Measurements from ENCODE around the gene SETDB1.

Gene SETDB1

GRCh38 chr1:150997126-150997872, 71.1 kb downstream of the SETDB1 start:
- Histone ChIP-seq H3K9ac (ENCODE audit: low read depth, low read length) (no peak overlapping the region), H3K9me3 (replicated peaks; ENCODE audit: low read length) (no peaks in the 10 kb centered on the region), H3K4me1 (ENCODE audit: control insufficient read depth, insufficient read depth, low read length) (peaks cover 17% of the 10 kb centered on the region), H3K27me3 (ENCODE audit: control insufficient read depth, insufficient read depth, low read length) (no peaks in the 10 kb centered on the region), H3K36me3 (ENCODE audit: insufficient read depth, low read length) (peaks cover 9% of the 10 kb centered on the region), H3K4me3 (ENCODE audit: low read length) (no peak overlapping the region), H3K4me2 (ENCODE audit: low read length) (no peak overlapping the region)

GRCh38 chr1:150997949-150998348, 71.8 kb downstream of the SETDB1 start:
- H3K4me3 ChIP-seq (ENCODE audit: low read length), result no peak overlapping the region
- H3K9me3 ChIP-seq (replicated peaks; ENCODE audit: low read length), result no peaks in the 10 kb centered on the region
- peaks cover 17% of the 10 kb centered on the region for H3K4me1 ChIP-seq (ENCODE audit: control insufficient read depth, insufficient read depth, low read length)
- no peak overlapping the region for H3K9ac ChIP-seq (ENCODE audit: low read depth, low read length)
- H3K36me3 ChIP-seq (ENCODE audit: insufficient read depth, low read length), result peaks cover 9% of the 10 kb centered on the region
- no peak overlapping the region for H3K4me2 ChIP-seq (ENCODE audit: low read length)
- H3K27me3 ChIP-seq (ENCODE audit: control insufficient read depth, insufficient read depth, low read length), result no peaks in the 10 kb centered on the region

- Histone ChIP-seq H3K27me3 (ENCODE audit: control insufficient read depth, insufficient read depth, low read length) (no peaks in the 10 kb centered on the region), H3K4me2 (ENCODE audit: low read length) (peak overlapping the region; percentile 49), H3K9ac (ENCODE audit: low read depth, low read length) (peak overlapping the region; percentile 34), H3K9me3 (replicated peaks; ENCODE audit: low read length) (no peaks in the 10 kb centered on the region), H3K4me3 (ENCODE audit: low read length) (no peak overlapping the region), H3K4me1 (ENCODE audit: control insufficient read depth, insufficient read depth, low read length) (peaks cover 17% of the 10 kb centered on the region), H3K36me3 (ENCODE audit: insufficient read depth, low read length) (peaks cover 9% of the 10 kb centered on the region)
Measured at GRCh38 chr1:150999051-150999674, 73.0 kb downstream of the SETDB1 start.

DNA sequence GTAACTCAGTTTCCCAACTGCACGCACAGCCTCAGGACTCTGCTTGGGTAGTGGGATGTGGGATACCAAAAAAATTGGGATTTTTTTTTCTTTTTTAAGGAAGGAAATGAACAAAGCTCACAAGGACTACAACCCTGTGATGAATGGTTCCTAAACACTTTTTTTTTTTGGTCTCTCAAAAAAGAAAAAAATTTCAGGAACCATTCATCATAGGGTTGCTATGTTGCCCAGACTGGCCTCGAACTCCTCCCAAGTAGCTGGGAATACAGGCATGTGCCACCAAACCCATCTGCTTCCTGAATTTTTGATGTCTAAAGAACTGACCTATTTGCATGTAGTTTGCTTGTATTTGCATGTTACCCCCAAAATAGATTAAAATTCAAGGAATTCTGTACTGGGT, 73.8 kb downstream of the SETDB1 start:
- Histone ChIP-seq H3K9me3 (replicated peaks; ENCODE audit: low read length) (no peaks in the 10 kb centered on the region), H3K27me3 (ENCODE audit: control insufficient read depth, insufficient read depth, low read length) (no peaks in the 10 kb centered on the region), H3K4me3 (ENCODE audit: low read length) (no peak overlapping the region), H3K36me3 (ENCODE audit: insufficient read depth, low read length) (peaks cover 9% of the 10 kb centered on the region), H3K4me2 (ENCODE audit: low read length) (no peak overlapping the region), H3K4me1 (ENCODE audit: control insufficient read depth, insufficient read depth, low read length) (peaks cover 20% of the 10 kb centered on the region), H3K9ac (ENCODE audit: low read depth, low read length) (no peak overlapping the region)

- H3K36me3 ChIP-seq (ENCODE audit: insufficient read depth, low read length), result peaks cover 9% of the 10 kb centered on the region
Measured at GRCh38 chr1:151000408-151000807, 74.2 kb downstream of the SETDB1 start.

DNA sequence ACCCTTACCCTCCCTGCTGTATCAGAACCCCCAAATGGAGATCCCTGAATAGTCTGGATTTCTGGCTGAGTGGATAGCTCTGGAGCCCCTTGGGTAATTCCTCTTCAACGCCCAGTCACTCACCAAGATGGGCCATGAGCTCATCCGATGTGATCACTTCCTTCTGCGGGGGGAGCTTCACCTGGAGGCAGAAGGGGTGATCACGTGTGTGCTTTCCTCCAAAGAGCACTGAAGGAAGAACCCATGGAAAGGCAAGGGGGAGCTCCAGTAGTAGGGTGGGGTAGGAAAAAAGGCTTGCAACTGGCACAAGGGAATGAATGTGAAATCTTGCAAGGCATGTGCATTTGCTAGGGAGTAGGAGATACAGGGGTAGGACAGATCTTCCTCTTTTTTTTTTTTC, 75.4 kb downstream of the SETDB1 start:
- Histone ChIP-seq H3K4me2 (ENCODE audit: low read length) (no peak overlapping the region), H3K4me1 (ENCODE audit: control insufficient read depth, insufficient read depth, low read length) (peaks cover 31% of the 10 kb centered on the region), H3K4me3 (ENCODE audit: low read length) (no peak overlapping the region), H3K9me3 (replicated peaks; ENCODE audit: low read length) (no peaks in the 10 kb centered on the region), H3K27me3 (ENCODE audit: control insufficient read depth, insufficient read depth, low read length) (no peaks in the 10 kb centered on the region), H3K9ac (ENCODE audit: low read depth, low read length) (no peak overlapping the region), H3K36me3 (ENCODE audit: insufficient read depth, low read length) (peaks cover 9% of the 10 kb centered on the region)

More at GRCh38 chr1:151000408-151000807, 74.2 kb downstream of the SETDB1 start:
- Histone ChIP-seq H3K4me2 (ENCODE audit: low read length) (no peak overlapping the region), H3K4me1 (ENCODE audit: control insufficient read depth, insufficient read depth, low read length) (peaks cover 22% of the 10 kb centered on the region), H3K27me3 (ENCODE audit: control insufficient read depth, insufficient read depth, low read length) (no peaks in the 10 kb centered on the region), H3K9ac (ENCODE audit: low read depth, low read length) (no peak overlapping the region), H3K9me3 (replicated peaks; ENCODE audit: low read length) (no peaks in the 10 kb centered on the region), H3K4me3 (ENCODE audit: low read length) (no peak overlapping the region)

DNA sequence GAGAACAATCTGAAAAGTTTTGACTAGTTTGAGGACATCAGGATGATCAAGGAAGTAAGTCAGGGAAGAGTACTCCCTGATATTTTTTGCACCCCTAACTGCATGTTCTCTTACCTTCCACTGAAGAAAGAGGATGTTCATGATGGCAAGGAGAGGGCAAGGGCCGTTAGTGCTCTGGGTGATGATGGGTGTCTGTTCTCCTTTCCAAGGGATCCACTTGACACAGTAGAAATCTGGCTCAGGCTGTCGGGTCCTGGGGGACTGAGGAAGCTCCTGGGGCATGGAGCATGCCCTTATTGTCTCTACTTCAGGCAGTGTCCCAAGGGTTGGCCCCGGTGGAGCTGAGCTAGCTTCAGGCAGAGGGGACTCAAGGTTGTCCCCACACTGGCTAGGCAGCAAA, 75.9 kb downstream of the SETDB1 start:
- no peaks in the 10 kb centered on the region for H3K27me3 ChIP-seq (ENCODE audit: control insufficient read depth, insufficient read depth, low read length)
- H3K4me1 ChIP-seq (ENCODE audit: control insufficient read depth, insufficient read depth, low read length), result peaks cover 34% of the 10 kb centered on the region
- peaks cover 5% of the 10 kb centered on the region for H3K36me3 ChIP-seq (ENCODE audit: insufficient read depth, low read length)
- no peak overlapping the region for H3K4me3 ChIP-seq (ENCODE audit: low read length)
- no peak overlapping the region for H3K4me2 ChIP-seq (ENCODE audit: low read length)
- no peaks in the 10 kb centered on the region for H3K9me3 ChIP-seq (replicated peaks; ENCODE audit: low read length)
- H3K9ac ChIP-seq (ENCODE audit: low read depth, low read length), result no peak overlapping the region

DNA sequence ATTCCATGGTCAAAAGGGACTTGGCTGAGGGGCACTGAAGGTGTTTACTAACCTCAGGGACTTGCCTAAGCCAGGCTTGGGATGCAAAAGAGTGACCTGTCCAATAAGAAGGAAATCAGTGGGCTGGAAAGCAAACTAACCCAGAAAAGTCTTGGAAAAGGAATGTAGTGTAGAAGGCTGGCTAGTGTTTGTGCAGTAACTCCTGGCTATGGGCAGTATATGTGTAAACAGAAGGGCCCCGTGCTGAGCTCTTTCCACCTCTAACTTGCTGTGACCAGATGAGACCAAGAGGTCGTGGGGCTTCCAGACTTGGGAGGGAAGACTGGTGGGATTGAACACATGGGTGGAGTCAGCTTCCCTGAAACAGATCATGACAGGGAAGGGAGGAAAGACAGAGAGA, 76.4 kb downstream of the SETDB1 start:
- Histone ChIP-seq H3K4me3 (ENCODE audit: low read length) (no peak overlapping the region), H3K9ac (ENCODE audit: low read depth, low read length) (no peak overlapping the region), H3K9me3 (replicated peaks; ENCODE audit: low read length) (no peaks in the 10 kb centered on the region), H3K27me3 (ENCODE audit: control insufficient read depth, insufficient read depth, low read length) (no peaks in the 10 kb centered on the region), H3K4me2 (ENCODE audit: low read length) (no peak overlapping the region), H3K4me1 (ENCODE audit: control insufficient read depth, insufficient read depth, low read length) (peaks cover 38% of the 10 kb centered on the region), H3K36me3 (ENCODE audit: insufficient read depth, low read length) (peaks cover 4% of the 10 kb centered on the region)

- Histone ChIP-seq H3K27me3 (ENCODE audit: control insufficient read depth, insufficient read depth, low read length) (no peaks in the 10 kb centered on the region), H3K36me3 (ENCODE audit: insufficient read depth, low read length) (no peaks in the 10 kb centered on the region), H3K4me1 (ENCODE audit: control insufficient read depth, insufficient read depth, low read length) (peaks cover 42% of the 10 kb centered on the region), H3K4me3 (ENCODE audit: low read length) (no peak overlapping the region), H3K9ac (ENCODE audit: low read depth, low read length) (no peak overlapping the region), H3K9me3 (replicated peaks; ENCODE audit: low read length) (no peaks in the 10 kb centered on the region), H3K4me2 (ENCODE audit: low read length) (no peak overlapping the region)
Measured at GRCh38 chr1:151003180-151003579, 77.0 kb downstream of the SETDB1 start.

GRCh38 chr1:151005729-151006319, 79.7 kb downstream of the SETDB1 start:
- Histone ChIP-seq H3K4me2 (ENCODE audit: low read length) (peak overlapping the region; percentile 93), H3K9ac (ENCODE audit: low read depth, low read length) (peak overlapping the region; percentile 82), H3K36me3 (ENCODE audit: insufficient read depth, low read length) (no peaks in the 10 kb centered on the region), H3K27me3 (ENCODE audit: control insufficient read depth, insufficient read depth, low read length) (no peaks in the 10 kb centered on the region), H3K9me3 (replicated peaks; ENCODE audit: low read length) (no peaks in the 10 kb centered on the region), H3K4me3 (ENCODE audit: low read length) (peak overlapping the region; percentile 76), H3K4me1 (ENCODE audit: control insufficient read depth, insufficient read depth, low read length) (peaks cover 38% of the 10 kb centered on the region)

DNA sequence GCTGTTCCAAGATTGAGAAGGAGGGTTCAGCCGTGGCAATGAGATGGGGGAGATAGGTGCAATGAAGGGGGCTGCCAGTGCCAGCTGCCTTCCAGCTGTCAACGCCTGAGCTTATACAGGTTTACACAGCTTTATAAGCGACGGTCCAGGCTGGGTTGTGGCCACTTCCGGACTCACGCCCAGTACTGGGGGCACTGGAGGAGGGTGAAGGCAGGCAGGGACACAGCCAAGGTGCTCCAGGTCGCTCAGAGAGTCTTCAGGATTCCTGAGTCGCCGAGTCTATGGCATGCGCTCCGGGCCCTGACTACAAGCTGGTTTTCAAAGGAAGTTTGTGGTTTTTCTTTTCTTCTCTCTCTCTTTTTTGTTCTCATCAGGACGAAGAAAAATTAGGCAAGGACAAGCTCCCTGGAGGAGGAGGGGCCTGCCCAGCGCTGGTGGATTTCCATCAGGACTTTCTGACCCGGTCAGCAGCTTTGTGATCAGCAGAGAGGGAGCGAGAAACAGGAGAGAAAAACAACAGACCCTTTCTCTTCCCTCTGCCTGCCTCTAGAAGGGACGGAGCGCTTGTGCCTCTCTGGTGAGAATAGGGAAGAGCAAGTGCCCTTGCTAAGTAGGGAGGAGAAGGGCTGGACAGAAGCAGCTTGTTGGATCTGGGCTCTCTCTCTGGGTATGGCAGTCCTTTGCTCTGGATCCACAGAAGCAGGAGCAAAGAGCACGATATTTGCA, 80.3 kb downstream of the SETDB1 start, which contains the start of gene MINDY1:
TSS of gene MINDY1 (minus strand) at position 576 of the 726 bp plus-strand sequence. CDS start 4,285 bp downstream, outside the sequence.
- peak within 1 kb of the TSS; percentile 93 for H3K4me2 ChIP-seq (ENCODE audit: low read length)
- H3K4me1 ChIP-seq (ENCODE audit: control insufficient read depth, insufficient read depth, low read length), result peaks cover 45% of the 10 kb centered on the region
- H3K9ac ChIP-seq (ENCODE audit: low read depth, low read length), result peak within 1 kb of the TSS; percentile 82
- peak within 1 kb of the TSS; percentile 76 for H3K4me3 ChIP-seq (ENCODE audit: low read length)
- H3K27me3 ChIP-seq (ENCODE audit: control insufficient read depth, insufficient read depth, low read length), result no peaks in the 10 kb centered on the region
- no peaks in the 10 kb centered on the region for H3K36me3 ChIP-seq (ENCODE audit: insufficient read depth, low read length)
- H3K9me3 ChIP-seq (replicated peaks; ENCODE audit: low read length), result no peaks in the 10 kb centered on the region
